Neutrophil (primary cell): Measurements from ENCODE around the gene LIFR.

Experiments
- H3K27ac ChIP-seq: fragments of 200-600 bp; sonication (generic); 2 replicates; pipeline ENCODE4 v1.5.1; 2016; ENCODE audit warnings: mild to moderate bottlenecking, moderate library complexity
- H3K27me3 ChIP-seq: fragments of 200-600 bp; sonication (generic); 2 replicates; pipeline ENCODE4 v1.6.0; 2016; ENCODE audit warnings: mild to moderate bottlenecking
- H3K36me3 ChIP-seq: fragments of 200-600 bp; sonication (generic); 2 replicates; pipeline ENCODE4 v1.5.1; 2017
- H3K4me1 ChIP-seq, 2 experiments: fragments of 200-600 bp in 1 of 2; sonication (generic) in 1 of 2; 1 replicate in 1 of 2; 2 replicates in 1 of 2; pipeline versions ENCODE4 v1.5.1 to v1.6.1; 2013 to 2016; ENCODE audit warnings: low read depth in 1 of 2, low read length in 1 of 2, mild to moderate bottlenecking in 1 of 2, moderate library complexity in 1 of 2; ENCODE audit not compliant: control insufficient read depth in 1 of 2, insufficient read depth in 1 of 2
- H3K4me3 ChIP-seq, 2 experiments: fragments of 200-600 bp in 1 of 2; sonication (generic) in 1 of 2; 1 replicate in 1 of 2; 2 replicates in 1 of 2; pipeline ENCODE4 v1.5.1; 2013 to 2016; ENCODE audit warnings: low read depth in 1 of 2, low read length in 1 of 2, mild to moderate bottlenecking in 1 of 2, moderate library complexity in 1 of 2
- H3K9me3 ChIP-seq: fragments of 200-600 bp; sonication (generic); 2 replicates; pipeline ENCODE4 v1.5.1; 2016
- CTCF ChIP-seq: fragments of 200-600 bp; sonication (generic); IDR thresholded peaks from 2 replicates; pipeline ENCODE4 v1.5.1; 2016; ENCODE audit warnings: antibody characterized with exemption

Gene LIFR

GRCh38 chr5:38455796-38456330, 100.6 kb downstream of the LIFR start:
- Histone ChIP-seq H3K4me1 (no peaks in the 10 kb centered on the region), H3K27me3 (peaks cover 87% of the 10 kb centered on the region), H3K27ac (no peak overlapping the region), H3K4me3 (no peak overlapping the region), H3K9me3 (no peaks in the 10 kb centered on the region), H3K36me3 (no peaks in the 10 kb centered on the region)
- no peak for TF ChIP-seq CTCF

DNA sequence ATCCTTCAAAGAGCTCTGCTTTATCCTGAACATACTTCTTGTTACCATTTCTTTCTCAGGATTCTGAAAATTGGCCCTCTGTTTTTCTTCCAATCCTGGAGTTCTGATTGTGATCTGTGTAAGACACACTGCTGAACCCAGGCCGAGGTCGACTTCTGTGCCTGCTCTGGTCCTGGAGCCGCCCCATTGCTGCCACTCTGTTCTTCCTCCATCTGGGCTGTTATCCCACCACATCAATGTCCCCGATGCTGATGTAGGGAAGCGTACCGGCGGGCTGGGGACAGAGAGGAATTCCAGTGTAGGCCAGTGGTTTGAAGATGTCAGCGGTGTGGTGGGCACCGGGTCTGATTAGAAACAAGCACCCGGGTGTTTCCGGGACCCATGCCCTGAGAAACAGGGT, 102.5 kb downstream of the LIFR start:
- Histone ChIP-seq H3K4me3 (no peak overlapping the region), H3K27ac (no peak overlapping the region), H3K36me3 (no peaks in the 10 kb centered on the region), H3K27me3 (peaks cover 91% of the 10 kb centered on the region), H3K9me3 (no peaks in the 10 kb centered on the region), H3K4me1 (no peaks in the 10 kb centered on the region)
- TF ChIP-seq CTCF, result no peak

DNA sequence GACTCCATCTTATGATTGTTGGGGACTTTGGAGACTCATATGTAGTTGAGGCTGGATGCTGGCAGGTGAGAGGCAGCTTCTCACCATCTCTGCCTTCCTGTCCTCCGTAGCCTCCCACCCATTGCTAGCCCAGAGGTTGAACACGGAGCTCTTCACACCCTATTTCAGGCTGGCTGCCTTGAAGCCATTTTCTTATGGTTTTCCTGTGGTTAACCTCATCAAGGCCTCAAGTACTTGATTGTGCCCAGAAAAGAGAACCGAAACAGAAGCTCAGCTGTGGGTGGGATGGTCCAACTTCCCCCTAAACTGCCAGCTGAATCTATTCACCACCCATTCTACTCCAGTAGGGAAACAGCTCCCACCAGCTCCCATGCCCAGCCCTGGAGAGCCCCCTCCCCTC, 102.9 kb downstream of the LIFR start:
- no peak for TF ChIP-seq CTCF
- no peak overlapping the region for H3K4me3 ChIP-seq
- H3K27me3 ChIP-seq, result peaks cover 94% of the 10 kb centered on the region
- H3K4me1 ChIP-seq, result no peaks in the 10 kb centered on the region
- H3K9me3 ChIP-seq, result no peaks in the 10 kb centered on the region
- H3K36me3 ChIP-seq, result no peaks in the 10 kb centered on the region
- no peak overlapping the region for H3K27ac ChIP-seq

GRCh38 chr5:38452201-38452600, 104.2 kb downstream of the LIFR start:
- H3K27me3 ChIP-seq, result peaks cover 93% of the 10 kb centered on the region
- no peaks in the 10 kb centered on the region for H3K36me3 ChIP-seq
- H3K9me3 ChIP-seq, result no peaks in the 10 kb centered on the region

GRCh38 chr5:38451074-38451725, 105.2 kb downstream of the LIFR start:
- H3K27ac ChIP-seq, result no peak overlapping the region
- TF ChIP-seq CTCF, result no peak
- no peaks in the 10 kb centered on the region for H3K4me1 ChIP-seq
- no peak overlapping the region for H3K4me3 ChIP-seq
- H3K9me3 ChIP-seq, result no peaks in the 10 kb centered on the region
- no peaks in the 10 kb centered on the region for H3K36me3 ChIP-seq
- peaks cover 89% of the 10 kb centered on the region for H3K27me3 ChIP-seq

More at GRCh38 chr5:38452201-38452600, 104.2 kb downstream of the LIFR start:
- TF ChIP-seq CTCF, result no peak
- H3K4me1 ChIP-seq, result no peaks in the 10 kb centered on the region
- H3K4me3 ChIP-seq, result no peak overlapping the region
- no peak overlapping the region for H3K27ac ChIP-seq
